ENCODE data around the gene MUC6.

Gene MUC6

DNA sequence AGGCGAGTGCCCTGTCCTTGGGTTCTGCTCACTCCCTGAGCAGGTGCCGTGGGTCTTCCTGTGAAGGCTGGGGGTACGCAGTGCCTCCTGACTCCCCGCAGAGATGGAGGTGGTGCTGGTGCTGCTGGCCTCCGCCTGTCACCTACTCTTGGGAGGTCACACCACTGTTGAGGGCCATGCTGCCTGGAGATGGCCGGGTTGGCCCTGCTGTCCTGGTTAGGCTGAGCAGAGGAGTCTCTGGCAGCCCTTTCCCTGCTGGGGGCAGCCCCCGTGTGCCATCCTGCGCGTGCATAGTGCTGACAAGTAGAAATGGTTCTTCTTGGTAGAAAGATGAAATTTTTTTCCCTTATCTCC, 49.6 kb downstream of the MUC6 start:
- no peak for DNase-seq (ENCODE audit: low read depth)
- no peak overlapping the region for H3K4me3 ChIP-seq (ENCODE audit: control insufficient read depth, low read depth, low read length)
- TF ChIP-seq, protein P1, sequence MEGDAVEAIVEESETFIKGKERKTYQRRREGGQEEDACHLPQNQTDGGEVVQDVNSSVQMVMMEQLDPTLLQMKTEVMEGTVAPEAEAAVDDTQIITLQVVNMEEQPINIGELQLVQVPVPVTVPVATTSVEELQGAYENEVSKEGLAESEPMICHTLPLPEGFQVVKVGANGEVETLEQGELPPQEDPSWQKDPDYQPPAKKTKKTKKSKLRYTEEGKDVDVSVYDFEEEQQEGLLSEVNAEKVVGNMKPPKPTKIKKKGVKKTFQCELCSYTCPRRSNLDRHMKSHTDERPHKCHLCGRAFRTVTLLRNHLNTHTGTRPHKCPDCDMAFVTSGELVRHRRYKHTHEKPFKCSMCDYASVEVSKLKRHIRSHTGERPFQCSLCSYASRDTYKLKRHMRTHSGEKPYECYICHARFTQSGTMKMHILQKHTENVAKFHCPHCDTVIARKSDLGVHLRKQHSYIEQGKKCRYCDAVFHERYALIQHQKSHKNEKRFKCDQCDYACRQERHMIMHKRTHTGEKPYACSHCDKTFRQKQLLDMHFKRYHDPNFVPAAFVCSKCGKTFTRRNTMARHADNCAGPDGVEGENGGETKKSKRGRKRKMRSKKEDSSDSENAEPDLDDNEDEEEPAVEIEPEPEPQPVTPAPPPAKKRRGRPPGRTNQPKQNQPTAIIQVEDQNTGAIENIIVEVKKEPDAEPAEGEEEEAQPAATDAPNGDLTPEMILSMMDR (IDR thresholded peaks at IDR 0.05; ENCODE audit: control insufficient read depth, insufficient read depth, low read depth, low read length, missing control alignments), result no peak

DNA sequence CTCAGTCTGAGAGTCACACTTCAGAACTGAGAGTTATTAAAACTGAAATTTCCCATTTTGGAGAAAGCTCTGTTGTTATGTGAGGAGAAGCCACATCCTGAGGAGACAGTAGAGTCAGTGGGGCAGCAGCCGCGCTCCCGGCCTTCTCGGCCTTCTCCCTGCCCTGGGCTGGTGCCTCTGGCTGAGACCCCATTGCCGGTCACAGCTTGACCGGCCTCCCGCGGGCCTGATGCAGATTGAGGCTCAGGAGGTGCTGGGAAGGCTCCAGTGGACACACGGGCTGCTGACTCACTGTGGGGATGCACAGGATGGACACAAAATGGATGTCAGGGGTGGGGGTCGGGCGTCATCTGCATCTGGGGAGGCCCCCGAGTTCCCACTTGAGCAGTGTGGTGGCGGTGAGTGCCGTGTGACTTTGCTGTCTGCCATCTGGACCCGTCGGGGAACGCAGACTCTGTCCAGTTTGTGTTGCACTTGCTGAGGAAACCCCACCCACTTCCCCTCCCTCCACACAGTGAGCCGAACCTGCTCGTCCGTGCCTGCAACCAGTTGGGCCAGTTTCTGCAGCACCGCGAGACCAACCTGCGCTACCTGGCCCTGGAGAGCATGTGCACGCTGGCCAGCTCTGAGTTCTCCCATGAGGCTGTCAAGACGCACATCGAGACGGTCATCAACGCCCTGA, 50.1 kb downstream of the MUC6 start:
- H3K4me3 ChIP-seq (ENCODE audit: control insufficient read depth, low read depth, low read length), result no peak overlapping the region
- TF ChIP-seq, protein P1 (IDR thresholded peaks at IDR 0.05; ENCODE audit: control insufficient read depth, insufficient read depth, low read depth, low read length, missing control alignments), result no peak
- DNase-seq (ENCODE audit: low read depth), result no peak

DNA sequence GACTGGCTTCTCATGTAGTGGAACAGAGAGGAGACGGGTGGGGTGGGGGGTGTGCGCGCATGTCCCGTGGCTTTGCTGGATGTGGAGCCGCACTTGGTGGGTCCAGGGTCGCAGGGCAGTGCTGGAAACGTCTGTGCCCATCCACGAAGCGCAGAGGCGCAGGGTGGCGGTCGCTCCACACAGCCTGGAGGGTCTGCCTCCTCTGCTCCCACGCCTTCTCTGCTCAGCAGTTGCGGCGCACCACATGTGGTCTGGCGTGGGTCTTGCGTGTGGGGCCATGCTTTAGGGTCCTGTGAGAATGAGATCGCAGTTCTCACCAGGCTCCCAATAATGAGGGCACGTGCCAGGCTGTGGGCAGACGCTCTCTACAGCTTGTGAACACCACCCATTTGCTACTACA, 50.7 kb downstream of the MUC6 start:
- H3K4me3 ChIP-seq (ENCODE audit: control insufficient read depth, low read depth, low read length), result no peak overlapping the region
- DNase-seq (ENCODE audit: low read depth), result no peak
- TF ChIP-seq, protein P1 (IDR thresholded peaks at IDR 0.05; ENCODE audit: control insufficient read depth, insufficient read depth, low read depth, low read length, missing control alignments), result no peak

DNA sequence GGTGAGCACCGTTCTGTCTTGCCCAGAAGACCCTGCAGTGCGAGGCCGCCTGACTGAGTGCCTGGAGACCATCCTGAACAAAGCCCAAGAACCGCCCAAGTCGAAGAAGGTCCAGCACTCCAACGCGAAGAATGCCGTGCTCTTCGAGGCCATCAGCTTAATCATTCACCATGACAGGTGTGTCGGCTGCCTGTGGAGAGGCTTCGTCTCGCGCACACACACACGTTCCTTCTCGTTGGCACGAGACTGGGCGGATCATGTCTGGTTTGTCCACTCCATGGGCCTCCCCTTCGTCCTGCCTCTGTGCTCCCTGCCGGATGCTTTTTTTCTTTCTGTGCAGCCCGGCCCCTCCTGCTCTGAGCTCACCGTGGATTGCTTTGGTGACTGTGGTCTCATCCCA, 51.1 kb downstream of the MUC6 start:
- TF ChIP-seq, protein P1 (IDR thresholded peaks at IDR 0.05; ENCODE audit: control insufficient read depth, insufficient read depth, low read depth, low read length, missing control alignments), result no peak
- no peak for DNase-seq (ENCODE audit: low read depth)
- no peak overlapping the region for H3K4me3 ChIP-seq (ENCODE audit: control insufficient read depth, low read depth, low read length)

DNA sequence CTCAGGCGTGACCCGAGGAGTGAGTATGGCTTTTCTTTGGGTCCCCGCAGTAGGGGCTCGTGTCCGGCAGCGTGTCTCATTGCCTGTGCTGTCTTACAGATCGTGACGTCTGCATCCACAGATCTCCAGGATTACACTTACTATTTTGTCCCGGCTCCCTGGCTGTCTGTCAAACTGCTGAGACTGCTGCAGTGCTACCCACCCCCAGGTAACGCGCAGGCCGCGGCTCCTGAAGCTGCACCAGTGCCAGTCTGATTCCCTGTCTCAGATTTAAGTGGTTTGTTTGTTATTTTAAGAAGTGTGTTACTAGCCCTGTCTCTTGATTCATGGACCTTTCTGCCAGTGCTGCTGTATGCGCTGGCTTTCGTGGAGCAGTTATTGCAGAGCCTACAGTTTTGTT, 52.0 kb downstream of the MUC6 start:
- H3K4me3 ChIP-seq (ENCODE audit: control insufficient read depth, low read depth, low read length), result no peak overlapping the region
- TF ChIP-seq, protein P1 (IDR thresholded peaks at IDR 0.05; ENCODE audit: control insufficient read depth, insufficient read depth, low read depth, low read length, missing control alignments), result no peak
- no peak for DNase-seq (ENCODE audit: low read depth)

DNA sequence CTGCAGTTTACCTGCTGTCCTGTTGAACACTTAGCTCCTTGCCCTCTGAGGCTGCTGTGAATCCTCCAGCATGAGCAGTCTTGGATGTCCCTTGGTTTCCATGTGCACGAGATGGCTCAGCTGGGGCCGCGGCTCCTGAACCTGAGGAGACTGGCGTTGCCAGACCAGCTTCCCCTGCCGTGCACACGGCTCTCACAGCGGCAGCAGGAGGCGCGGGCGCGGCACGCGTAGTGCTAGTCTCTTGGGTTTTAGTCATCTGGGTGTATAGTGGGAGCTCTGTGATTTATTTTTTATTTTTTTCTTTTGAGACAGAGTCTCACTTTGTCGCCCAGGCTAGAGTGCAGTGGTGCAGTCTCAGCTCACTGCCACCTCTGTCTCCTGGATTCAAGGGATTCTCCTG, 54.8 kb downstream of the MUC6 start:
- no peak for DNase-seq (ENCODE audit: low read depth)
- TF ChIP-seq, protein P1 (IDR thresholded peaks at IDR 0.05; ENCODE audit: control insufficient read depth, insufficient read depth, low read depth, low read length, missing control alignments), result no peak
- no peak overlapping the region for H3K4me3 ChIP-seq (ENCODE audit: control insufficient read depth, low read depth, low read length)

Data from AG09309 (cell line).